K562 (cell line): ENCODE results near the gene PLCB3. TPM values are rescaled to one million over a fixed set of nuclear protein-coding genes. Genes with fewer than 3 reads are reported as not detected.

Experiments
- BRD4 ChIP-seq: fragments of 200-600 bp; sonication (generic); IDR thresholded peaks from 2 replicates; pipeline ENCODE4 v1.6.1; 2017; ENCODE audit warnings: inconsistent platforms
- FOXP1 ChIP-seq: sonication (generic); formaldehyde crosslinking; IDR thresholded peaks from 2 replicates; pipeline ENCODE4 v1.8.0; 2022; ENCODE audit warnings: mild to moderate bottlenecking, missing genetic modification reagents
- GABPA ChIP-seq: fragments of 200-800 bp; sonication (Bioruptor generic); conservative IDR thresholded peaks from 2 replicates; pipeline ENCODE4 v1.6.1; 2016; ENCODE audit warnings: low read depth, missing genetic modification characterization, missing compliant biosample characterization
- KAT7 ChIP-seq: sonication (generic); formaldehyde crosslinking; IDR thresholded peaks from 2 replicates; pipeline ENCODE4 v1.8.0; 2022; ENCODE audit warnings: missing genetic modification reagents, mild to moderate bottlenecking, borderline replicate concordance
- KLF10 ChIP-seq: fragments of 250-450 bp; sonication (Bioruptor Pico); IDR thresholded peaks from 2 replicates; pipeline ENCODE4 v1.6.1; 2021; ENCODE audit warnings: matching md5 sums
- KLF6 ChIP-seq: fragments of 250-450 bp; sonication (Bioruptor Pico); IDR thresholded peaks from 2 replicates; pipeline ENCODE4 v1.4.0; 2020; ENCODE audit warnings: mild to moderate bottlenecking, moderate library complexity, borderline replicate concordance
- MITF ChIP-seq: IDR thresholded peaks from 2 replicates; pipeline ENCODE4 v1.6.1; 2014; ENCODE audit warnings: antibody characterized with exemption
- MTF1 ChIP-seq: fragments of 250-450 bp; sonication (Bioruptor Pico); IDR thresholded peaks from 2 replicates; pipeline ENCODE4 v1.9.0; 2021; ENCODE audit warnings: moderate library complexity, mild to moderate bottlenecking, inconsistent platforms, borderline replicate concordance
- RBM14 ChIP-seq: fragments of 200-400 bp; formaldehyde crosslinking; IDR thresholded peaks from 2 replicates; pipeline ENCODE4 v1.6.1; 2018; ENCODE audit warnings: low read depth, mild to moderate bottlenecking, low read length, moderate library complexity, borderline replicate concordance; ENCODE audit not compliant: insufficient read depth
- SFPQ ChIP-seq: fragments of 200-400 bp; formaldehyde crosslinking; IDR thresholded peaks from 2 replicates; pipeline ENCODE4 v1.6.1; 2017; ENCODE audit warnings: mild to moderate bottlenecking, low read depth, low read length, moderate library complexity
- STAT5B ChIP-seq: fragments of 250-450 bp; sonication (Bioruptor Pico); IDR thresholded peaks from 2 replicates; pipeline ENCODE4 v1.8.0; 2021; ENCODE audit warnings: mild to moderate bottlenecking, inconsistent platforms
- TFE3 ChIP-seq: fragments of 450-650 bp; formaldehyde crosslinking; IDR thresholded peaks from 2 replicates; pipeline ENCODE4 v1.4.0; 2020; ENCODE audit warnings: mild to moderate bottlenecking, mixed read lengths
- THRAP3 ChIP-seq: fragments of 450-650 bp; IDR thresholded peaks from 2 replicates; pipeline ENCODE4 v1.6.1; 2016; ENCODE audit warnings: mild to moderate bottlenecking, inconsistent platforms, borderline replicate concordance
- USF2 ChIP-seq: sonication (generic); formaldehyde crosslinking; IDR thresholded peaks from 2 replicates; pipeline ENCODE4 v1.5.0; 2020; ENCODE audit warnings: missing genetic modification reagents
- ZBTB7A ChIP-seq: IDR thresholded peaks from 2 replicates; pipeline ENCODE4 v1.6.1; 2011; ENCODE audit warnings: low read depth, mild to moderate bottlenecking, low read length, moderate library complexity, borderline replicate concordance; ENCODE audit not compliant: control insufficient read depth
- ZNF224 ChIP-seq: sonication (generic); formaldehyde crosslinking; IDR thresholded peaks from 2 replicates; pipeline ENCODE4 v1.8.0; 2022; ENCODE audit warnings: mild to moderate bottlenecking, missing genetic modification reagents
- ZNF589 ChIP-seq: fragments of 200-800 bp; sonication (Bioruptor generic); IDR thresholded peaks from 2 replicates; pipeline ENCODE4 v1.6.1; 2016; ENCODE audit warnings: low read depth, missing genetic modification characterization, missing compliant biosample characterization
- polyA plus RNA-seq, 8 experiments: library from polyadenylated mRNA; depleted of rRNA in 4 of 8; stranded (reverse) in 5 of 8; unstranded in 3 of 8; fragments of >200 nt; fragmentation: Nextera tagmentation in 2 of 8; fragmentation: Illumina TruSeq in 1 of 8; extraction: Ambion mirVana in 2 of 8; extraction: Trizol in 1 of 8; gene quantifications; 2 replicates each; pipeline versions ENCODE4 v1.2.1 to v1.2.3, GENCODE V29; 2011 to 2014; ENCODE audit warnings: inconsistent platforms in 1 of 8, missing spikeins in 1 of 8
- total RNA-seq, 7 experiments: library from RNA; depleted of rRNA in 6 of 7; stranded (reverse); fragments of >200 nt in 6 of 7; fragmentation: Illumina TruSeq in 2 of 7; extraction: Trizol in 2 of 7; gene quantifications; 2 replicates each; pipeline versions ENCODE4 v1.2.1 to v1.2.3, GENCODE V29; 2011 to 2021; ENCODE audit warnings: low replicate concordance in 1 of 7
- TF ChIP-seq, protein P1 (sequence below): fragments of 250-450 bp; sonication (Bioruptor Pico); IDR thresholded peaks from 2 replicates; pipeline ENCODE4 v1.5.1; 2021; ENCODE audit warnings: mild to moderate bottlenecking

PLCB3 gene
- total and polyA plus RNA-seq, 9 of the 15 experiments (the other 6 are each of a cell fraction or from before 2014, with no cell fraction given) = 0.31 to 44.8 (median 14.6) TPM

- TF ChIP-seq GABPA (tag) (peak; percentile 99), STAT5B (no peak), KAT7 (no peak), USF2 (CRISPR knock-in tag) (no peak), KLF6 (CRISPR knock-in tag) (no peak), SFPQ (no peak), TFE3 (CRISPR knock-in tag) (peak; percentile 9; the same call in 1 of the 2 replicates), MITF (no peak; the same call in 1 of the 2 replicates), KLF10 (no peak), FOXP1 (CRISPR knock-in tag) (no peak), ZBTB7A (peak; percentile 96), MTF1 (no peak), THRAP3 (no peak), RBM14 (0 out of 2 replicates have a peak, but pooled peaks have one; percentile 46), ZNF224 (CRISPR knock-in tag) (no peak), BRD4 (peak; percentile 67; the same call in 1 of the 2 replicates), ZNF589 (CRISPR knock-in tag) (peak; percentile 50; the same call in 1 of the 2 replicates)
- TF ChIP-seq, protein P1, sequence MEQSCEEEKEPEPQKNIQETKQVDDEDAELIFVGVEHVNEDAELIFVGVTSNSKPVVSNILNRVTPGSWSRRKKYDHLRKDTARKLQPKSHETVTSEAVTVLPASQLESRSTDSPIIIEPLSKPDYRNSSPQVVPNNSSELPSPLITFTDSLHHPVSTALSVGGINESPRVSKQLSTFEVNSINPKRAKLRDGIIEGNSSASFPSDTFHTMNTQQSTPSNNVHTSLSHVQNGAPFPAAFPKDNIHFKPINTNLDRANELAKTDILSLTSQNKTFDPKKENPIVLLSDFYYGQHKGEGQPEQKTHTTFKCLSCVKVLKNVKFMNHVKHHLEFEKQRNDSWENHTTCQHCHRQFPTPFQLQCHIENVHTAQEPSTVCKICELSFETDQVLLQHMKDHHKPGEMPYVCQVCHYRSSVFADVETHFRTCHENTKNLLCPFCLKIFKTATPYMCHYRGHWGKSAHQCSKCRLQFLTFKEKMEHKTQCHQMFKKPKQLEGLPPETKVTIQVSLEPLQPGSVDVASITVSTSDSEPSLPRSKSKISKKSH = no peak
Observed at GRCh38 chr11:64240435-64241240, 10.7 kb upstream of the PLCB3 start, which contains the start of gene FKBP2 (continued).
